NCI-H146 treated with DMSO at 0.1 percent for 48 hours (cell line): Measurements from ENCODE around the gene CPXM1.

ENCODE experiments used
- DNase-seq: peaks from one replicate; lab custom pipeline; 2025; ENCODE audit not compliant: unreplicated experiment; lab: John Stamatoyannopoulos, UW

The CPXM1 gene

DNA sequence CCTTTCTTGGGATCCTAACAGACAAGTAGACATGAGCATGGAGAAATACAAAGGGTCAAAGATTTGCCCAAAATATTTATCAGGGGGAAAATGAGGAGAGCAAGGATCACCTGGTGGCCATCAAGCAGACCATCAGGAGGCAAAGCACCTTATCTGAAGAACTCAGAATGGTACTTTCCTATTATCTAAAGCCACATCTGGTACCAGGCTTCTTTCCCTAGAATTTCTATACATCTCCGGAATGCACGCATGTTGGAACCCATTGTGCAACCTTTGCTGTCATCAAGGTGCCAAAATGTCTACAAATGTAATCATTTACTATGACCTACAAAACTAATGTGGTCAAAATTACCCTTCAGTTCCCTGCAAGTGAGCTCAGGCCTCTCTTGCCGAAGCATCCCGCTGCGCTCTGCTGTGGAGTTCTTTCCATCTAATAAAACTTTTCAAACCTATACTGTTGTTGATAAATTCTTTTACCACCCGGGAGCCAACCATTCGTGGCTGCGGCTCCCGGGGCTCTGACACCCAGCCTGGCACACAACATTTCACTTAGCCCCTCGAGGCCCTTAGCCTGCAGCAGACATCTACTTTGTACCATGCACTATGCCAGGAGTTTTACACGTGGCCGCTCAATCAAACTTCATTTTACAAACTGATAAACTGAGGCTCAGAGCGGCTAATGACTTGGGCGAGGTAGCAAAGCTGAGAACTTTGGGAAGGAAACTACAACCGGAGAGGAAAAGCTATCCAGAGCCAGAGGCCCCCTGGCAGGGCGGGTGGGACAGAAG, 3.8 kb upstream of the CPXM1 start:
- DNase-seq: no peak

DNA sequence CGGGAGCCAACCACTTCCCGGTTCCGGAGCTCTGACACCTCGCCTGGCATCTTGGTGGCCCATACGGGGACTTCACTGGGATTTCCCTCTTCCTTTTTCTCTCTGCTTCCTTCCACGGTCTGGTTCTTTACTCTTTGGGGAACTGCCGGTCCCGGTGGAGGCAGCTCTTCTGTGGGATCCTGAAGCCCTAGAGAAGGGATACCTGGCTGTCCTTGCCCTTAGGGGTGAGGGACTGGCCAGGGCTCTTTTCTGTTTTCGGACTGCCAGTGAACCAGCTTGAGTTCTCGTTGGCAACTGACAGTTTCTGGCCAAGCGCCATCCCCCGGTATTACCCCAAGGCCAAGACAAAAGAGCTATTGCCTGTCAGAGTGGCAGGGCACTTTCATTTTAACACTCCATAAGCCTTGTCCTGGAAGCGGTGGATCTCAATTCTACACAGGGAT, 880 bp upstream of the CPXM1 start:
- no peak for DNase-seq

DNA sequence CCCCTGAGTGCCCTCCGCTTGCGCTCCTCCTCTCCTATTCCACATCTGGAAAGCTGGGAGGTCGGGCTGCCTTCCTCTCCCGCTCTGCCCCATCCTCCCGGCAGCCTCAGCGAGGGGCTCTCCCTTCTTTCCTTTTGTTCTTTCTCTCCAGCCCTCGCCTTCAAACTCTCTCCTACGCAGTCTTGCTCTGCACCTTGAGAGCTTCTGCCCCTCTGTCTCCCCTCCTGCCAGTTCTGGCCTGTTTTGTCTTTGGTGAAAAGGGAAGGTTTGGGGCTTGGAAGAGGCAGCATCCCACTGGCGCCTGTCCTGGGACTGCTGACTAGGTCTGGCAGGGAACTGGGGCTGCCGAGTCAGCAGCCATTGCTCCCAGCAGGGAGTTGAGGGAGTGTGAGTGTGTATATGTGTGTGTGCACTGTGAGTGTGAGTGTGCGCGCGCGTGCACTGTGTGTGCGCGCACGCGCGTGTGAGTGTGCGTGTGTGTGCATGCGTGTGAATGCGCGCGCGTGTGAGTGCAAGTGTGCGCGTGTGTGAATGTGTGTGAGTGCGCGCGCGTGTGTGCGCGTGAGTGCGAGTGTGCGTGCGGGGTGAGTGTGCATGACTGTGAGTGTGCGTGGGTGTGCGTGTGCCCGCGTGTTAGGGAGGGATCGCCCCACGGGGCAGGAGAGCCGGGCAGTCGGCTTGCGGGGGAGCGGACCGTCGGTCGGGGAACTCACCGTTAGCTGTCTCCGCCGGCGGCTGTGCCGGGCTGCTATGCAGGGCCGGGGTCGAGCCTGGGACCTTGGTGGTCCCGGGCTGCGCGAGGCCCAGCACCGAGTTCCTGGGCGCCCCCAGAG, 523 bp downstream of the CPXM1 start:
- no peak for DNase-seq

DNA sequence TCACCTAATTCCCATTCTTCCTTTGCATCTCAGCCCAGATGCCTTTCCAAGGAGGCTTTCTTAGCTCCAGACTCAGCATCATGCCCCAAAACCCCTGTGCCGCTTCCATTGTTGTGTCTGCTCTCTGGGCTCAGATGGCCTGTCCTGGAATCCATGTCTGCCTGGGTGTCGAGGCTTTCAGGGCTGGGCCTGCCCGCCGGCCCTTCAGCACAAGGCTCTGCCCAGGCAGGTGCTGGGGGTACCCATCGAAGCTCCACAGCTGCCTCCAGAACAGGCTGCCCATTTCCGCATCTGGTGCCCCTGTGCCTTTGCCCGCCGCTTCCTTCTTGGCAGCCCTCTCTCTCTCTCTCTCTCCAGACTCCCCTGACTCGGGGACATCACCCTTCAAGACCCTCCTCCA, 1.2 kb downstream of the CPXM1 start:
- DNase-seq: no peak

DNA sequence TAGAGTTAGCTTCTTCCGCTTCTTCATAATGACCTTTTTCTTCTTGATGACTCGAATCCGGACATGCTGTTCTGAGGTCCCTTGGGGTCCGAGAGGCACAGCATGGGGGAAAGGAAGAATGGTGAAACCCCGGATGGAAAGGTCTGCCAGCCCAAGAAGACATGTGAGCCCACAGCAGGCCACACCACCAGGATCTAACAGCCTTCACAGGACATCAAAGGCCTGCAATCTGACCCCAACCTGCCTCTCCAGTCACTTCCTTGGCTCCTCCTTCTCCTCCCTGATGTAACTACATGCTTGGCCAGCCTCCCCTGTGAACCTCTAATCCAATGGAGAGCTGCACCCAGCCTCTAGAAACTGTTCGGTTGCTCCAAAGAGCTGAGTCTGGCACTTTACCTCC, 1.6 kb downstream of the CPXM1 start:
- no peak for DNase-seq

DNA sequence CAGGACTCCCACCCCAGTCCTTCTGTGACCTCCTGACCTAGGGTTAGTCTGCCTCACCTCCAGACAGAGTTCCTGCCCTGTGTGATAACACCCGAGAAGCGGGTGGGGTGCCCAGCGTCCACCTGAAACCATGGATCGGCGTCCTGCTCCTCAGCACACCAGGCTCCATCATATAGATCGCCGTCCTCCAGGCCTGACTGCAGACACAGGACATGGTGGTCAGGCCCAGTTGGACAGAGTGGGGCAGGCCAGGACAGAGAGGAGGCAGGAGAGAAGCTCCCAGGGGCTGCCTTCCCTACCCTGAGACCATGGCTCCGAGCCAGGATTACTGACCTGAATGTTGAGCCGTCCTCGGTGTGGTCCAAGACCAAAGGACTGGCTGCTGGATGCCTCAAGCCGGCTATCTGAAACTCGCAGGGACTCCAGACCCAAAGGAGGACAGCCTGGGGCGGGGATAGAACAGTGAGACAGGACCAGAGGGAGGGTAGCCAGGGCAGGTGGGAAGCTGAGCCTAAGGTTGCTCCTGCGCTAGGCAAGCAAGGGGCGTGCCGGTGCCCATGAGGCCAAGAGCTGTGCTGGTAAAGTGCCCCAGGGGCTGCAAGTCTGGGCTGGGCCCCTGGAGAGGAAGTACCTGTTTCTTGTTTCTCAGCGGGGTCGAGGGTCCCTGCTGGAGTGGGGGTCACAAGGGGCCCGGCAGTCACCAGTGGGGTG, 2.2 kb downstream of the CPXM1 start:
- no peak for DNase-seq

DNA sequence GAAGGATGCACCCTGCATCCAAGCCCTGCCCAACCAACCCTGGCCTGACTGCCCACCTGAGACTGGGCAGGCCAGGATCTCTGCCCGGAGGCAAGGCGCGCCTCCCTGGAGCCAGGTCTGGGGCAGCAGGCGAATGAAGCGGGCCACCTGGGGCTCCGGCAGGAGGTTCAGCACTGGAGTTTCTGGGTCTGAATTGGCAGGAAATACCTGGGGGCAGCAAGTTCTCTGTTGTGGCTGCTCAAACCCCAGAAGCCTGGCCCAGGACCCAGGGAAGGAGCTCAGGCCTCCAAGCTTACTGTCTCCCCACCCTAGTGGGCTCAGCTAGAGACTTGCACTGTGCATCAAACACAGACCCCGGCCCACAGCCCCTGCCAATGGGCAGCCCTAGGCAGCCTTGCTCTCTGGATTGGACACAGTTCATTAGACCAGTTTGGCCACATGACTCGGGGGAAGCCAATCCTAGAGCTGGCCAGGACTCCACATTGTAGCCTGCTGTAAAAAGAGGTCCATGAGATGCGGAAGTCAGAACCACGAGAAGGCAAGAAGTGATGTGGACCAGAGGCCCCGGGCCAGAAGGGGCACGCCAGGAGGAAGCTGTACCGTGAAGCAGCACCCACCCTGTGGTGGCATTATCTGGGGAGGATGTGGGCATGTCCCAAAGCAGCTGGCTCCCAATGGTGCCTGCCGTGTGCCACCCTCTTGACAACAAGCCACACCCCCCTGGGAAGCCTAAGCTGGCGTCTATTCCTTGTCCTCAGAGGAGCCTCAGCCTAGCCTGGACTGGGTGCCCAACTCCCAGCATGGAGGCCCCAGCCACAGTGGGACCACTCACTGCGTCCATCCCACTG, 3.1 kb downstream of the CPXM1 start:
- no peak for DNase-seq

DNA sequence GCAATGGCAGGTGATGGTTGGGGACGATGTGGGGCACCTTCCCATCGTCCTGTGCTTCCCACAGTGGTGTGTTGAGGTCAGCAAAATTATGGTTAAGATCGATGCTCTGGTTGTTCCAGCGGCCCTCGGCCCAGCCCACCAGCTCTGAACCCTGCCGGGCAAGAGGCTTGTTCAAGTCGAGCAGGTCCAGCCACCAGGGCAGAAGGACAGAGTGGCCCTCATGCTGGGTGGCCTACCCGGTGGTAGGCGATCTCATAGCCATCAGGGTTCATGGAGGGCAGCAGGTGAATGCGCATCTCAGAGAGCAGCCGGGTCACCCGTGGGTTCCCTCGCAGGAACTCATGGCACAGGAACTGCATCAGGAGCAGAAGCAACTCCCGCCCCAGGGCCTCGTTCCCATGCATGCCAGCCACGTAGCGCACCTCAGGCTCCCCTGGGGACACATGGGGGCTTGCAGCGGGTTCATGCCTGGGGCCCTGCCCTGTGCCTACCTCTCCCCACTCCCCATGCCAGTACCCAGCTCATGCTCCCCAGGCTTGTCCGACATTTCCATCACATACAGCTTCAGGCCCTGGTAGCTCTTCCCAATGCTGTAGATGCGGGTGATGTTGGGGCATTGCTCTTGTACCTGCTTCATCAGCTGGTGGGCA, 4.3 kb downstream of the CPXM1 start:
- no peak for DNase-seq

DNA sequence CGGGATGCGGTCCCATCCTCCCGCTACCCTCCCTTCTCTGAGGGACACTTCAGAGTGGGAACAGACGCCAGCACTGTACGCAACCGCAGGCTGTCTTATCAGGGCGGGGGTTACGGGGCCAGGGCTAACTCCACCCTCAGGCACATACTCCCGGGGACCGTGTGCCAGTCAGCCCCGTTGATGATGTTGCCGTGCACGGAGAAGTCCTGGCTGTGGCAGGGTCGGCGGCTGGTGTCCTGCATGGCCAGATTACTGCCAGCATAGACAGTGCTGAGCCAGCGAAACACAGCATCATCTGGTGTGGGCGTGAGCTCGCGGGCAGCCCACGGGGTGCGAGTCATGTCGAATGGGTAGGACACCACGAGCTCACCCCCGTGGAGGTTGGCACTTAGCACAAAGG, 5.0 kb downstream of the CPXM1 start:
- DNase-seq: no peak

DNA sequence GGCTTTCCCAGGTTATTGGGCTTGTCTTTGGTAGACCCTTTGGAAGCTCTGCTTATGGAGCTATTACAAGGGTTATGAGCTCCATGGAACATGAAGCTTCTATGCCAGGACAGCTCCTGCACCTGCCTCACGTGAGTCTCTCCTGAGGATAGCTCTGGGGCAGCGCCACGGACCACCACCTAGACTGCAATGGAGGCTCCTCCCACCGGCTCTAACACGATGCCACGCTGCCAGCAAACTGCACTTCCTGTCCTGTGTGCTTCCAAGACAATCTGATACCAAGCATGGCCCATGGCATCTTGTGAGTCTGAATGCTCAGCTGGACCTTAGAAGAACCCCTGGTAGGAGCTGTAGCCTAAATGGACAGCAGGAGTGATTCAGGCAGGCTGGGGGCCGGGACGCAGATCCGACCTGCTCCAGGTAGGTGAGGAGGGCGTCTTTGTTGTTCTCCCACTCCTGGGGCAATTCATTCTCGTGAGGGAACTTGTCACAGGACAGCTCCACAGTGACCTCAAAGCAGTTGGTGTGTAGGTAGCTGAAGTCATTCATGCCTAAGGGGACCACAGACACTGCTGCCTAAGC, 5.5 kb downstream of the CPXM1 start:
- no peak for DNase-seq

DNA sequence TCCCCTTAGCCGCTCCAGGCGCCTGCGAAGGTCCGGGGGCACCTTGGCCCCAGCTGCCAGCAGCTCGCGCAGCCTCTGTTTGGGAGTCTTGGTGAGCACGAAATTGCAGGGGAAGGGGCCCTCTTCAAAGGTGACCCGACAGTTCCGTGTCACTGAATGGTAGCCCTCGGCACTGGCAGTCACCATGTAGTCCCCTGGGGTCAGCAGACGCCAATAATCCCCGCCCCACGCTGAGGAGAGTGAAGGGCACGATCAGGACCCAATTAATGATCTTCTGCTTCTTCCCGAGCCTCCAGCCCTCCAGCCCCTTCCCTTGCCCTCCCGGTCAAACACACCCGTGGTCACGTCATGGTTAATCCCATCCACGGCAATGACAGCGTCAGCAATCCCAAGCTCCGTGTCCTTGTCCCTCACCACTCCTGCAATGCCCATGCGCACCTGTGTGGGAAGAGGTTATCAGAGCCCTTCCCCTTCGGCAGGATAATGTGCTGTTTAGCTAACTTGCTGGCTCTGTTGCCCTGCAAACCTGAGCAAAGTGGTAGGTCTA, 6.2 kb downstream of the CPXM1 start:
- DNase-seq: no peak

DNA sequence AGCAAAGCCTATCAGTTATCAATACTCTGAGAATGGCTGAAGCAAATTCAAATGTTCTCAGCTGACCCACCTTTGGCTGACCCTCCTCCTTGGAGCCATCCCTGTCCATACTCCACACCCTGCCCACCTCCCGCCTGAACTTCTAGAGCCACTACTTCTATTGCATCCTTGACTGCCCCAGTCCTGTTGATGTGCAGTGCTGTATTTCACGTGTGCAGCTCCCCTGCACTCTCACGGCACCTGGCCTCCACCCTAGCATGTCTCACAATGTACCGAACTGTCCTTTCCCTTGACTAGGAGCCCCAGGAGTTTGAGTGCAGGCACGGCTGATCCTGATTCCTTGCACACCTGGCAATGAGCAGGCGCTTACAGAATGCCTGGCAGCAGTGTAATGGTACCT, 7.0 kb downstream of the CPXM1 start:
- DNase-seq: no peak

DNA sequence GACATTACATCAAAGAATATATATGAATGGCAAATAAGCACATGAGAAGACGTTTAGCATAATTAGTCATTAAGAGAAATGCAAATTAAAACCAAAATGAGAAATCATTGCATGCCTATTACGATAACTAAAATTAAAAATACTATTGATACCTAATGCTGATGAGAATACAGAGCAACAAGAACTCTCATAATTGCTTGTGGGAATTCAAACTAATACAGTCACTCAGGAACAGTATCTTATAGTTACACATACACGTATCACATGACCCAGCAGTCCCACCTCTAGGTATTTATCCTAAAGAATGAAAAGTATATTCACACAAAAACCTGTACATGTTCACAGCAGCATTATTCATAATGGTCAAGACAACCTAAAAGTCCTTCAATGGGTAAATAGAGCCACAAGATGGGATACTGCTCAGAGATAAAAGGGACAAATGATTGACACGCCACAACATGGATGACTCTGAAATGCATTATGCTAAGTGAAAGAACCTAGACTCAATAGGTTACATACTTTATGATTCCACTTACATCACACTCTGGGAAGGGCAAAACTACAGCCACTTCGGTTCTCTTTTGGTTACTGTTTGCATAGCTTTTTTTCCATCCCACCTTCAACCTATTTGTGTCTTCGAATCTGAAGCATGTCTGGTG, 16.4 kb downstream of the CPXM1 start:
- DNase-seq: no peak

DNA sequence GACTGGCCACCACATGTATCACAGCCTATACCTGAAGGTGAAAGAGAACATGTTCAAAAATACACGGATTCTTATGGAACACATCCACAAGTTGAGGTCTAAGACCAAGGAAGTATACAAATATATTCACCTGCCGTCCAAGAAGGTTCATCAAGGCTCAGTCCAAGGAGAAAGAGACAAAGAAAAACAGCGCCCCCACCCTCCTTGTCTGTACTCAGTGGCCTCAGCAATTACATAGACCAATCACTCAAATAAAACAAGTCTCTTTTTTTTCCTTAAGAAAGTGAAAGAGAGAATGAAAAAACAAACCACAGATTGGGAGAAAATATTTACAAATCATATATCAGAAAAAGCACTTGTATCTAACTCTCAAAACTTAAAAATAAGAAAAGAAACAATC, 19.5 kb downstream of the CPXM1 start:
- DNase-seq: no peak

DNA sequence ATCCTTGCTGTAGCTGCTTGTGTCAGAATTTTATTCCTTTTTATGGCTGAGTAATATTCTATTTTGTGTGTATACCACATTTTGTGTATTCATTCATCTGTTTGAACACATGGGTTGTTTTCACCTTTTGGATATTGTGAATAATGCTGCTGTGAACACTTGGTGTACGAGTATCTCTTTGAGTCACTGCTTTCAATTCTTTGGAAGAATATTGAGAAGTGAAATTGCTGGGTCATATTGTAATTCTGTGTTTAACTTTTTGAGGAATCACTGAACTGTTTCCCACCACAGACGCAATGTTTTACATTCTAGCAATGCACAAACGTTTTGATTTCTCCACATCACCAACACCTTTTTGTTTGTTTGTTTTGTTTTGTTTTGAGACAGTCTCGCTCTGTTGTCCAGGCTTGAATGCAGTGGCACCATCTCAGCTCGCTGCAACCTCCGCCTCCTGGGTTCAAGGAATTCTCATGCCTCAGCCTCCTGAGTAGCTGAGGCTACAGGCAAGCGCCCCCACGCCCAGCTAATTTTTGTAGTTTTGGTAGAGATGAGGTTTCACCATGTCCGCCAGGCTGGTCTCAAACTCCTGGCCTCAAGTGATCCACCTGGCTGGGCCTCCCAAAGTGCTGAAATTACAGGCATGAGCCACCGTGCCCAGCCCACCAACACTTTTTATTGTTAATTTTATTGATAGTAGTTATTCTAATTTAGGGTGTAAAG, 21.7 kb downstream of the CPXM1 start:
- no peak for DNase-seq

DNA sequence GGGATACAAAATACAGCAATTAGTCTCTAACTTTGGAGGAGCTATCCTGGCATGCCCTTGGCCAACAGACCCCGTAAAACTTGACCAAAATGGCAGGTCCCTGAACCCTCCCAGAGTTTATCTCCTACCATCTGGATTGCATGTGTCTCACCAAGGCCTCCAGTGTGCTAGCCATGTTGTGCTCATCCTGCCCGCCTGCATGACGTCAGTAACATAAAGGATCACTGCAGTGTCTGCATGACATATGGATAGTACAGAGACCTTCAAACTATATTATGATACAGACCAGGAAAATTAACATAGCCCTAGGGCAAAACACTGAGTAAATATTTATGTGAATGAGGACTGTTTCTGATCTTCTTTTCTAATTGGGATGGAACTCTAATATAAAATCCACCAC, 25.3 kb downstream of the CPXM1 start:
- DNase-seq: no peak

DNA sequence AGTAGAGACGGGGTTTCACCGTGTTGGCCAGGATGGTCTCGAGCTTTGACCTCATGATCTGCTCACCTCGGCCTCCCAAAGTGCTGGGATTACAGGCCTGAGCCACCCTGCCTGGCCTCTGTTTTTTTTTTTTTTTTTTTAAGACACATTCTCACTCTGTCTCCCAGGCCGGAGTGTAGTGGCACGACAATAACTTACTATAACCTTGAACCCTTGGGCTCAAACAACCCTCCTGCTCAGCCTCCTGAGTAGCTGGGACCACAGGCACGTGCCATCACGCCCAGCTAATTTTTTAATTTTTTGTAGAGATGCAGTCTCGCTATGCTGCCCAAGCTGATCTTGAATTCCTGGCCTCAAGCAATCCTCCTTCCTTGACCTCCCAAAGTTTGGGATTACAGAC, 26.6 kb downstream of the CPXM1 start:
- DNase-seq: no peak

DNA sequence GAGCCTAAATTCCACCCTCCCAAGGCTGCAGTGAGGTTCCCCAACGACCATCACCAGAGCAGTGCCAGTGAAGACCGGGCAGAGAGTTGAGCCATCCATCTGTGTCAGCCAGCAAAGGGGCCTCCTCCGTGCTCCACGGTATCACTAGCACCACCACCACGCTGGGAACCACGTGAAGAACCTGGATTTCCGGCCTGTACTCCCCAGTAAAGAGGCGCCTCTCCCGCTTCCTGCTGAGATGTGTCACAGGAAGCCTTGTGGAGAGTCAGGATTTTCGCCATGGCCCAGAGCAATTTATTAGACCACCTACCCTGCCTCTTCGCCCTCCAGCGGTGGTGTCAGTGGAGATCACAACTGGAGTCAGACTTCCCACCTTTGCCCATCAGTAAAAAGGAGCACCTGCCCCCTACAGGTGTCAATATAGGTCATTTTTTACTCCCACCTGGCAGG, 28.8 kb downstream of the CPXM1 start:
- DNase-seq: peak; percentile 68
